ENCODE measurements around the gene REEP5. TPM values are rescaled to one million over a fixed set of nuclear protein-coding genes. Genes with fewer than 3 reads are reported as not detected.

Gene REEP5
- total and polyA plus RNA-seq, 2 of the 13 experiments (the other 11 are each of a cell fraction or from before 2014, with no cell fraction given) = 49.4 to 239 TPM

GRCh38 chr5:112902561-112902960, 19.5 kb downstream of the REEP5 start (continued):
- no peak for TF ChIP-seq ZNF142 (CRISPR knock-in tag; IDR thresholded peaks at IDR 0.05)

DNA sequence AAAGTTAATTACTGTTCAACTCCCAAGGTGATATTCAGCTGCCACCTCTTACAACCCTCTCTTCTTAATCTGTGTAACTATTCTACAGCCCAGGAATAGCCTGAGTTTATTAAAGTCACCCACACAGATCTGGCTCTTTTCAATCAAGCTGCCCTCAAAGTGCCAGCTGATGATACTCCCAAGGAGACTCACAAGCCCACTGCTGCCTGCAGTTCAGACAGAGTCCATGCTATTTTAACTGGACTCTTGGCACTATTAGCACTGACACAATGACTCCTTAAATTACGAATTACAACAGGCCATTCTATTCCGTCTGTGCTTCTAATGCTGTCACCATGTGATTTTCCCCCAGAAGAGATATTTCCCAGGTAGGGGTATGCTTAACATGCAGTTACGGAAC, 26.3 kb downstream of the REEP5 start:
- no TSS peak for BruUV-seq (replicated peaks)
- no peak for FAIRE-seq
- TF ChIP-seq CEBPB (IDR thresholded peaks at IDR 0.05; ENCODE audit: borderline replicate concordance, low read depth, low read length) = no peak
- no peak for TF ChIP-seq ZNF788 (CRISPR knock-in tag; IDR thresholded peaks at IDR 0.05; ENCODE audit: borderline replicate concordance)
- no peak for TF ChIP-seq USF2 (IDR thresholded peaks at IDR 0.05; ENCODE audit: low read depth, low read length)
- TF ChIP-seq USF2 (CRISPR knock-in tag; IDR thresholded peaks at IDR 0.05; ENCODE audit: borderline replicate concordance) = no peak
- TF ChIP-seq ZFP41 (CRISPR knock-in tag; IDR thresholded peaks at IDR 0.05; ENCODE audit: borderline replicate concordance) = no peak
- TF ChIP-seq, protein P1, sequence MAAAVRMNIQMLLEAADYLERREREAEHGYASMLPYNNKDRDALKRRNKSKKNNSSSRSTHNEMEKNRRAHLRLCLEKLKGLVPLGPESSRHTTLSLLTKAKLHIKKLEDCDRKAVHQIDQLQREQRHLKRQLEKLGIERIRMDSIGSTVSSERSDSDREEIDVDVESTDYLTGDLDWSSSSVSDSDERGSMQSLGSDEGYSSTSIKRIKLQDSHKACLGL (CRISPR knock-in tag; IDR thresholded peaks at IDR 0.05) = no peak
- TF ChIP-seq, protein P2, sequence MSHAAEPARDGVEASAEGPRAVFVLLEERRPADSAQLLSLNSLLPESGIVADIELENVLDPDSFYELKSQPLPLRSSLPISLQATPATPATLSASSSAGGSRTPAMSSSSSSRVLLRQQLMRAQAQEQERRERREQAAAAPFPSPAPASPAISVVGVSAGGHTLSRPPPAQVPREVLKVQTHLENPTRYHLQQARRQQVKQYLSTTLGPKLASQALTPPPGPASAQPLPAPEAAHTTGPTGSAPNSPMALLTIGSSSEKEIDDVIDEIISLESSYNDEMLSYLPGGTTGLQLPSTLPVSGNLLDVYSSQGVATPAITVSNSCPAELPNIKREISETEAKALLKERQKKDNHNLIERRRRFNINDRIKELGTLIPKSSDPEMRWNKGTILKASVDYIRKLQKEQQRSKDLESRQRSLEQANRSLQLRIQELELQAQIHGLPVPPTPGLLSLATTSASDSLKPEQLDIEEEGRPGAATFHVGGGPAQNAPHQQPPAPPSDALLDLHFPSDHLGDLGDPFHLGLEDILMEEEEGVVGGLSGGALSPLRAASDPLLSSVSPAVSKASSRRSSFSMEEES (CRISPR knock-in tag; IDR thresholded peaks at IDR 0.05) = no peak
- TF ChIP-seq ZNF713 (CRISPR knock-in tag; IDR thresholded peaks at IDR 0.05) = no peak
- no peak for TF ChIP-seq DPF2 (CRISPR knock-in tag; IDR thresholded peaks at IDR 0.05; ENCODE audit: borderline replicate concordance, low read depth)
- no peak for TF ChIP-seq ZNF569 (CRISPR knock-in tag; IDR thresholded peaks at IDR 0.05; ENCODE audit: borderline replicate concordance)
- no peak for TF ChIP-seq ZNF615 (CRISPR knock-in tag; IDR thresholded peaks at IDR 0.05; ENCODE audit: borderline replicate concordance)
- no peak for TF ChIP-seq FOXA1 (IDR thresholded peaks at IDR 0.05)
- TF ChIP-seq FOXA1 (CRISPR knock-in tag; IDR thresholded peaks at IDR 0.05) = no peak

More for the DNA sequence above, 26.3 kb downstream of the REEP5 start:
- ATAC-seq (no peak), DNase-seq (ENCODE audit: low spot score) (no peak)
- Histone ChIP-seq H3K27ac (ENCODE audit: extremely low read length, insufficient read depth, low read length) (no peak overlapping the region), H2AFZ (ENCODE audit: low read length) (no peak overlapping the region), H3K9ac (ENCODE audit: insufficient read depth, low read depth, low read length) (no peak overlapping the region), H3K27me3 (ENCODE audit: control insufficient read depth in 1 of 2, insufficient read depth in 2 of 2, low read length in 2 of 2) (no peaks in the 10 kb centered on the region), H3K9me3 (ENCODE audit: low read length) (no peaks in the 10 kb centered on the region), H3K36me3 (replicated peaks in 1 of 2; ENCODE audit: control insufficient read depth in 1 of 2, insufficient read depth in 2 of 2, low read length in 2 of 2) (peaks cover 12 to 45% of the 10 kb centered on the region in 2 experiments), H4K20me1 (ENCODE audit: insufficient read depth, low read length) (no peaks in the 10 kb centered on the region), H3K4me3 (replicated peaks in 1 of 3; ENCODE audit: insufficient read depth in 1 of 3, low read depth in 2 of 3, low read length in 3 of 3) (no peak overlapping the region), H3K79me2 (ENCODE audit: insufficient read depth, low read length) (no peaks in the 10 kb centered on the region), H3K4me1 (ENCODE audit: insufficient read depth, low read length) (no peaks in the 10 kb centered on the region; the same call in 1 of the 2 replicates), H3K4me2 (ENCODE audit: low read depth, low read length) (no peak overlapping the region)
- CTCF ChIA-PET (ENCODE audit: low intra/inter-chr PET ratio, low total read pairs) = no interaction called here
- 97% methylated on average over 3 of the region's 3 CpGs for WGBS (ENCODE audit: low lambda C conversion rate)
- in situ Hi-C loops (cut with HindIII; ENCODE audit: extremely low pct_ligation_motif_present, low pct_unique_long_range_greater_than_20kb) (no loop called here), intact Hi-C loops (cut with micrococcal nuclease; ENCODE audit: unreplicated experiment) (no loop called here)
- POLR2A ChIA-PET = no interaction called here
